ENCODE data around the gene YIPF7. TPM values are rescaled to one million over a fixed set of nuclear protein-coding genes. Genes with fewer than 3 reads are reported as not detected.

Gene YIPF7
- total RNA-seq: not detected

- no peak for DNase-seq
- Histone ChIP-seq H3K4me3 (no peak within 1 kb of the TSS), H3K27ac (no peak within 1 kb of the TSS), H3K36me3 (no peaks in the 10 kb centered on the region), H3K4me1 (no peaks in the 10 kb centered on the region), H3K9ac (ENCODE audit: low read depth in 2 of 2, low read length in 2 of 2) (no peak within 1 kb of the TSS), H3K9me3 (no peaks in the 10 kb centered on the region), H3K27me3 (no peaks in the 10 kb centered on the region)
- intact Hi-C loops (cut with DNase I): no loop called here
- TF ChIP-seq CTCF (IDR thresholded peaks at IDR 0.05): no peak
These were observed at the start of gene YIPF7 for GRCh38 chr4:44651425-44651824. TSS of gene YIPF7 (minus strand) at chr4:44651625. CDS start at chr4:44650100, 1,525 bp downstream.

GRCh38 chr4:44701037-44701436 is 49.6 kb upstream of the YIPF7 start:
- H3K9ac ChIP-seq (ENCODE audit: low read depth in 2 of 2, low read length in 2 of 2): no peak overlapping the region
- no peak overlapping the region for H3K27ac ChIP-seq
- no peak for DNase-seq
- intact Hi-C loops (cut with DNase I): no loop called here
- H3K9me3 ChIP-seq: no peaks in the 10 kb centered on the region
- no peak overlapping the region for H3K4me3 ChIP-seq
- peaks cover 17% of the 10 kb centered on the region for H3K36me3 ChIP-seq
- H3K4me1 ChIP-seq: no peaks in the 10 kb centered on the region
- H3K27me3 ChIP-seq: no peaks in the 10 kb centered on the region
- no peak for TF ChIP-seq CTCF (IDR thresholded peaks at IDR 0.05)

- H3K27me3 ChIP-seq: no peaks in the 10 kb centered on the region
- DNase-seq: no peak
- no peak overlapping the region for H3K4me3 ChIP-seq
- TF ChIP-seq CTCF (IDR thresholded peaks at IDR 0.05): no peak
- intact Hi-C loops (cut with DNase I): no loop called here
- H3K9ac ChIP-seq (ENCODE audit: low read depth in 2 of 2, low read length in 2 of 2): no peak overlapping the region
- H3K36me3 ChIP-seq: peaks cover 17% of the 10 kb centered on the region
- H3K27ac ChIP-seq: no peak overlapping the region
- no peaks in the 10 kb centered on the region for H3K4me1 ChIP-seq
- H3K9me3 ChIP-seq: no peaks in the 10 kb centered on the region
These were observed 49.0 kb upstream of the YIPF7 start for GRCh38 chr4:44700427-44700826.

GRCh38 chr4:44684648-44685047 is 33.2 kb upstream of the YIPF7 start:
- no peaks in the 10 kb centered on the region for H3K36me3 ChIP-seq
- no peaks in the 10 kb centered on the region for H3K27me3 ChIP-seq
- peaks cover 5% of the 10 kb centered on the region for H3K4me1 ChIP-seq
- no peak overlapping the region for H3K4me3 ChIP-seq
- no peak overlapping the region for H3K27ac ChIP-seq
- TF ChIP-seq CTCF (IDR thresholded peaks at IDR 0.05): no peak
- intact Hi-C loops (cut with DNase I): no loop called here
- DNase-seq: no peak
- no peaks in the 10 kb centered on the region for H3K9me3 ChIP-seq
- no peak overlapping the region for H3K9ac ChIP-seq (ENCODE audit: low read depth in 2 of 2, low read length in 2 of 2)

- Histone ChIP-seq H3K36me3 (no peaks in the 10 kb centered on the region), H3K27me3 (no peaks in the 10 kb centered on the region), H3K4me3 (peak overlapping the region; percentile 78), H3K4me1 (peaks cover 9% of the 10 kb centered on the region), H3K9me3 (no peaks in the 10 kb centered on the region), H3K27ac (peak overlapping the region; percentile 87), H3K9ac (ENCODE audit: low read depth in 2 of 2, low read length in 2 of 2) (peak overlapping the region; percentile 95 to 96)
- no peak for DNase-seq
- intact Hi-C loops (cut with DNase I): loop anchor here (5.0 kb wide), 1 partner anchor 48 kb away; the partner anchor contains the start of gene GNPDA2
- TF ChIP-seq CTCF (IDR thresholded peaks at IDR 0.05): no peak
These were observed 27.6 kb upstream of the YIPF7 start for GRCh38 chr4:44679060-44679459.

Measured in colonic mucosa (tissue), 4 donors.